Measurements from ENCODE around the gene SEMA6C. TPM values are rescaled to one million over a fixed set of nuclear protein-coding genes. Genes with fewer than 3 reads are reported as not detected.
"Not testable (repeated sequence)": the region's sequence is repeated elsewhere in the genome, so short reads cannot be mapped to it uniquely, and the experiment has no call there.

SEMA6C gene
- total and polyA plus RNA-seq, 2 of the 8 experiments (the other 6 are each of a cell fraction or from before 2014, with no cell fraction given): 12.2 to 15.7 TPM

DNA sequence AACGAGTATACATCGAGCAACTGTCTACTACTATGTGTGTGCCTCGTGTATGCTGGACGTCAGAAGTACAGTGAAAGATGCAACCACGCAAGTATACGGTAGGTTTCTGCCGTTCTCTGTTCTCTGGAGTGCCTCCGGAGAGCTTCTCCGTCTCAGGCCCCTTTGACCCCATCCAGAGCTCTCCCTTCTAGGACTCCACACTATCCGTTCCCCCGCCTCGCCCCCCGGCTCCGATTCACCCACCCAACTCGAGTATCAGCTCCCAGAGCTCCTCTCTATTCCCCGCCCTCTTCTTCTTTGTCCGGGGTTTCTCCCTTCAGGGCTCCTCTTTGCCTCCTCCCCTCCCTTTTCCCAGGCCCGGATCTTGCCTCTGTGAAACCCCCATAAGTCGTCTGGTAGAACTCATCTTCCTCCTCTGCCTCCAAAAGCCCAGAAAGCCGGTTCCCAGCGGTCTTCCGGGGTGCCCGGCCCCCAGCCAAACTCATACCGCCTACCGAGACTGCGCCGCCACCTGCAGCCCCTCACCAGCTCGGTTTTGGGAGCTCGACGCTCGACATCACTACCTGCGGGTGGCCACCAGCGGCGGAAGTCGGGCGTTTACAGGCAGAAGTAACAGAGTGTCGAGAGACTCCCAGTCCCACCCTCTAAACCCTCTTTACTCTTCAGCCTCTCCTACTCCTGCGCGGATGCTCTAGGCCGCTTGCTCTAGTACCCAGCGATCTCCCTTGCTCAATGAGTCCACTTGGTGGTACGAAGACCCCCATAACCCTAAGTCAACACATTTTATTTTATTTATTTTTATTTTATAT is 43.4 kb upstream of the SEMA6C start, which contains the start of gene VPS72 (continued):
- peak; percentile 82 for TF ChIP-seq EGR1 (IDR thresholded peaks at IDR 0.05; ENCODE audit: borderline replicate concordance, low read depth, low read length)
- peak; percentile 54 for TF ChIP-seq NANOG (IDR thresholded peaks at IDR 0.05; ENCODE audit: insufficient read depth, low read depth, low read length, poor library complexity, severe bottlenecking)
- peak; percentile 82 for TF ChIP-seq TAF7 (optimal IDR thresholded peaks at IDR 0.05; ENCODE audit: borderline replicate concordance, low read depth, low read length)
- TF ChIP-seq SIX5 (IDR thresholded peaks at IDR 0.05; ENCODE audit: low read depth, low read length): peak; percentile 13; the same call in 1 of the 2 replicates
- TF ChIP-seq BCL11A (IDR thresholded peaks at IDR 0.05; ENCODE audit: low read depth in 2 of 2, low read length in 2 of 2): no peak
- TF ChIP-seq SP1 (IDR thresholded peaks at IDR 0.05; ENCODE audit: low read depth, low read length): peak; percentile 76
- TF ChIP-seq ZNF274 (IDR thresholded peaks at IDR 0.05; ENCODE audit: borderline replicate concordance, extremely low read depth, low read length): no peak

DNA sequence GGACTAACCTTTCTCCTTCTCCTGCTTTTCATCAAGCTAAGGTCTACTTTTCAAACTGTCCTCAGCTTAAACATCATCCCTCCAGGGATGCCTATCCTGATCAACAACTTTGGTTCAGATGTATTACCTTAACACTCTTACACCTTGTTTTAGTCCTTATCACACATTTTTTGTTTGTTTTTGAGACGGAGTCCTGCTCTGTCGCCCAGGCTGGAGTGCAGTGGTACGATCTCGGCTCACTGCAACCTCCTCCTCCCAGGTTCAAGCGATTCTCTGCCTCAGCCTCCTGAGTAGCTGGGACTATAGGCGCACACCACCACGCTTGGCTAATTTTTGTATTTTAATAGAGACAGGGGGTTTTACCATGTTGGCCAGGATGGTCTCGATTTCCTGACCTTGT is 42.2 kb upstream of the SEMA6C start:
- H3K9ac ChIP-seq (replicated peaks in 1 of 4; ENCODE audit: extremely low read depth in 1 of 4, low read depth in 3 of 4, low read length in 3 of 4): peak overlapping the region in 1 of 4 experiments; percentile 52; a peak in 2 of 7 replicates
- H4K5ac ChIP-seq (ENCODE audit: insufficient read length, low read depth, low read length); H4K8ac ChIP-seq (ENCODE audit: extremely low read depth, insufficient read depth, low read length); H2AFZ ChIP-seq (ENCODE audit: low read length); H4K91ac ChIP-seq (replicated peaks; ENCODE audit: insufficient read length, low read length); H2BK20ac ChIP-seq (ENCODE audit: low read length); H3K4me1 ChIP-seq (replicated peaks in 1 of 4; ENCODE audit: control insufficient read depth in 3 of 4, insufficient read depth in 4 of 4, low read length in 3 of 4); H4K20me1 ChIP-seq (replicated peaks in 1 of 2; ENCODE audit: control insufficient read depth in 1 of 2, insufficient read depth in 2 of 2, low read length in 2 of 2); H3K27ac ChIP-seq (ENCODE audit: low read depth, low read length); FAIRE-seq; H3K14ac ChIP-seq (ENCODE audit: insufficient read length); H2BK15ac ChIP-seq (ENCODE audit: low read length); H3K4ac ChIP-seq (replicated peaks; ENCODE audit: insufficient read length, low read depth, low read length); H3K79me1 ChIP-seq (ENCODE audit: low read depth, low read length); H2AK5ac ChIP-seq (ENCODE audit: low read depth, low read length); H2BK120ac ChIP-seq (replicated peaks; ENCODE audit: low read depth, low read length); H3K23me2 ChIP-seq (ENCODE audit: low read depth, low read length); H3K23ac ChIP-seq (ENCODE audit: insufficient read length); H3K18ac ChIP-seq (ENCODE audit: extremely low read depth, low read length); H3K27me3 ChIP-seq (replicated peaks in 1 of 4; ENCODE audit: control insufficient read depth in 3 of 4, extremely low read depth in 1 of 4, insufficient read depth in 3 of 4, low read length in 3 of 4); DNase-seq (ENCODE audit: low read depth in 1 of 2, low spot score in 2 of 2); H2BK5ac ChIP-seq (ENCODE audit: low read depth, low read length); H3K56ac ChIP-seq (replicated peaks; ENCODE audit: insufficient read length, low read depth, low read length); H3K9me3 ChIP-seq (ENCODE audit: insufficient read depth in 2 of 2, low read depth in 1 of 2, low read length in 1 of 2); H2BK12ac ChIP-seq (ENCODE audit: low read depth, low read length): not testable (repeated sequence)
- POLR2A ChIA-PET (ENCODE audit: partially characterized antibody): interaction anchor here (1.0 to 2.7 kb wide), 9 partner anchors 10 to 141 kb away, joined by 3 to 13 read pairs (median 6); partner anchors contain the start of genes C1orf56 and ZNF687
- H3K4me3 ChIP-seq (ENCODE audit: extremely low read depth in 1 of 4, insufficient read depth in 2 of 4, low read depth in 3 of 4, low read length in 4 of 4): peak overlapping the region; percentile 70 to 98 (median 95); a peak in 5 of 8 replicates
- H3K4me2 ChIP-seq (ENCODE audit: insufficient read depth in 1 of 2, low read depth in 2 of 2, low read length in 2 of 2): peak overlapping the region; percentile 70 to 73
- WGBS, 2 experiments (ENCODE audit: extremely low coverage in 1 of 2, insufficient coverage in 1 of 2, insufficient read length in 1 of 2, insufficient replicate concordance in 2 of 2, low coverage in 1 of 2, low lambda C conversion rate in 2 of 2, missing lambda C conversion rate in 1 of 2): 84% methylated on average over 8 of the region's 8 CpGs; no CpG with 5 or more reads in 1 of the 2 experiments
- H3K79me2 ChIP-seq (ENCODE audit: control insufficient read depth in 1 of 2, insufficient read depth in 2 of 2, low read length in 2 of 2): peaks cover 7 to 33% of the 10 kb centered on the region in 2 experiments
- peaks cover 6 to 24% (median 20%) of the 10 kb centered on the region in 4 experiments; a peak in 7 of 8 replicates for H3K36me3 ChIP-seq (ENCODE audit: control insufficient read depth in 2 of 4, insufficient read depth in 4 of 4, low read length in 3 of 4)
- CTCF ChIA-PET (ENCODE audit: partially characterized antibody): interaction anchor here (1.0 to 1.2 kb wide), 3 partner anchors 13 to 63 kb away, joined by 3 to 5 read pairs (median 4); partner anchors contain the start of gene TMOD4
